Keratinocyte (primary cell): ENCODE measurements around the gene HMCES. TPM values are rescaled to one million over a fixed set of nuclear protein-coding genes. Genes with fewer than 3 reads are reported as not detected.

Source experiments
- DNase-seq: peaks from one replicate; pipeline ENCODE4 v3.0.0-alpha.2; 2011; ENCODE audit warnings: low read depth, missing footprints, low spot score
- FAIRE-seq: peaks from 2 replicates; lab custom pipeline; 2011; peaks lifted over from hg19 to GRCh38; lab: Jason Lieb, UNC
- H2AFZ ChIP-seq: 2 replicates; pipeline ENCODE4 v1.6.0; 2012; ENCODE audit warnings: low read length, control low read depth, inconsistent platforms; ENCODE audit not compliant: control insufficient read depth
- H3K27ac ChIP-seq: 2 replicates; pipeline ENCODE4 v1.5.1; 2011; ENCODE audit warnings: low read length; ENCODE audit not compliant: control insufficient read depth, insufficient read depth
- H3K27me3 ChIP-seq: 3 replicates; pipeline ENCODE4 v1.6.0; 2011; ENCODE audit warnings: low read length; ENCODE audit not compliant: control insufficient read depth, insufficient read depth; ENCODE audit errors: extremely low read depth
- H3K36me3 ChIP-seq, 2 experiments: 2 replicates in 1 of 2; 3 replicates in 1 of 2; pipeline ENCODE4 v1.5.1; 2011; ENCODE audit warnings: low read length in 2 of 2, mild to moderate bottlenecking in 1 of 2; ENCODE audit not compliant: control insufficient read depth in 2 of 2, insufficient read depth in 2 of 2; ENCODE audit errors: extremely low read depth in 1 of 2
- H3K4me1 ChIP-seq: 3 replicates; pipeline ENCODE4 v1.5.1; 2011; ENCODE audit warnings: low read length; ENCODE audit not compliant: control insufficient read depth, insufficient read depth; ENCODE audit errors: extremely low read depth
- H3K4me2 ChIP-seq: 3 replicates; pipeline ENCODE4 v1.6.0; 2011; ENCODE audit warnings: low read depth, low read length; ENCODE audit not compliant: control insufficient read depth, insufficient read depth; ENCODE audit errors: extremely low read depth
- H3K4me3 ChIP-seq, 3 experiments: fragments of 200-600 bp in 1 of 3; sonication (generic) in 1 of 3; 2 replicates in 2 of 3; 3 replicates in 1 of 3; pipeline ENCODE4 v1.5.1; 2011 to 2016; ENCODE audit warnings: low read length in 3 of 3, mild to moderate bottlenecking in 3 of 3, control low read depth in 2 of 3, inconsistent platforms in 1 of 3, low read depth in 1 of 3, mixed read lengths in 1 of 3, mixed run types in 1 of 3, moderate library complexity in 1 of 3; ENCODE audit not compliant: control insufficient read depth in 2 of 3, insufficient read depth in 2 of 3; ENCODE audit errors: extremely low read depth in 1 of 3
- H3K79me2 ChIP-seq: 2 replicates; pipeline ENCODE4 v1.6.0; 2012; ENCODE audit warnings: low read length; ENCODE audit not compliant: control insufficient read depth, insufficient read depth
- H3K9ac ChIP-seq: 3 replicates; pipeline ENCODE4 v1.6.0; 2011; ENCODE audit warnings: low read length; ENCODE audit not compliant: control insufficient read depth, insufficient read depth; ENCODE audit errors: extremely low read depth
- H3K9me1 ChIP-seq: 3 replicates; pipeline ENCODE4 v1.6.0; 2011; ENCODE audit warnings: low read length; ENCODE audit not compliant: control insufficient read depth, insufficient read depth; ENCODE audit errors: extremely low read depth
- H3K9me3 ChIP-seq: 2 replicates; pipeline ENCODE4 v1.5.1; 2012; ENCODE audit warnings: low read depth, low read length; ENCODE audit not compliant: control insufficient read depth
- H4K20me1 ChIP-seq: 3 replicates; pipeline ENCODE4 v1.6.0; 2011; ENCODE audit warnings: low read length; ENCODE audit not compliant: control insufficient read depth, insufficient read depth; ENCODE audit errors: extremely low read depth
- EZH2 ChIP-seq: IDR thresholded peaks from one replicate; pipeline ENCODE4 v1.6.1; 2012; ENCODE audit warnings: inconsistent platforms, mild to moderate bottlenecking, low read length, moderate library complexity
- dilution Hi-C: fragments of 300-500 bp; cut with MboI; formaldehyde crosslinking; loops from one replicate; pipeline ENCODE4 v1.7.0; 2020; ENCODE audit warnings: low sequenced_read_pairs; ENCODE audit not compliant: extremely low pct_ligation_motif_present
- polyA plus RNA-seq, 5 experiments: library from polyadenylated mRNA; depleted of rRNA in 3 of 5; stranded (reverse) in 3 of 5; stranded (forward) in 1 of 5; unstranded in 1 of 5; fragments of >200 nt; gene quantifications; 1 replicate in 1 of 5; 2 replicates in 3 of 5; 3 replicates in 1 of 5; pipeline versions ENCODE4 v1.2.1 to v1.2.3, GENCODE V29; 2011 to 2012; ENCODE audit warnings: missing spikeins in 2 of 5, low read depth in 1 of 5, low replicate concordance in 1 of 5
- TF ChIP-seq, protein P1 (sequence below), 3 experiments: IDR thresholded peaks in 1 of 3; conservative IDR thresholded peaks in 1 of 3; optimal IDR thresholded peaks in 1 of 3; 2 replicates in 2 of 3; 3 replicates in 1 of 3; pipeline versions ENCODE3 to v1.5.1; 2011; ENCODE audit warnings: low read length in 3 of 3, mild to moderate bottlenecking in 3 of 3, moderate library complexity in 2 of 3, control low read depth in 1 of 3, inconsistent platforms in 1 of 3; ENCODE audit not compliant: insufficient read depth in 2 of 3; ENCODE audit errors: extremely low read depth in 1 of 3

Gene HMCES
- polyA plus RNA-seq, 1 donor (not counting 4 experiments of a cell fraction or from before 2014, with no cell fraction given): 54.6 TPM

DNA sequence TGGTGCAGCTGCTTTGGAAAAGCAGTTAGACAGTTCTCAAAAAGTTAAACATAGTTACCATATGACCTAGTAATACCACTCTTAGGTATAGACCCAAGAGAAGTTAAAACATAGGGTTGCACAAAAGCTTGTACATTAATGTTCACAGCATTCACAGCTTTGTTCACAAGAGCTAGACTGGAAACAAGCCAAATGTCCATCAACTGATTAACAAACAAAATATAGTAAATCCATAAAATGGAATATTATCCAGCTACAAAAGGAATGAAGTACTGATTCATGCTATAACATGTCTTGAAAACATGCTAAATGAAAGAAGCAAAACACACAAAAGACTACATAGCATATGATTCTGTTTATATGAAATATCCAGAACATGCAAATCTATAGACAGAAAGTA is 32.0 kb upstream of the HMCES start:
- TF ChIP-seq EZH2: no peak
- TF ChIP-seq, protein P1, sequence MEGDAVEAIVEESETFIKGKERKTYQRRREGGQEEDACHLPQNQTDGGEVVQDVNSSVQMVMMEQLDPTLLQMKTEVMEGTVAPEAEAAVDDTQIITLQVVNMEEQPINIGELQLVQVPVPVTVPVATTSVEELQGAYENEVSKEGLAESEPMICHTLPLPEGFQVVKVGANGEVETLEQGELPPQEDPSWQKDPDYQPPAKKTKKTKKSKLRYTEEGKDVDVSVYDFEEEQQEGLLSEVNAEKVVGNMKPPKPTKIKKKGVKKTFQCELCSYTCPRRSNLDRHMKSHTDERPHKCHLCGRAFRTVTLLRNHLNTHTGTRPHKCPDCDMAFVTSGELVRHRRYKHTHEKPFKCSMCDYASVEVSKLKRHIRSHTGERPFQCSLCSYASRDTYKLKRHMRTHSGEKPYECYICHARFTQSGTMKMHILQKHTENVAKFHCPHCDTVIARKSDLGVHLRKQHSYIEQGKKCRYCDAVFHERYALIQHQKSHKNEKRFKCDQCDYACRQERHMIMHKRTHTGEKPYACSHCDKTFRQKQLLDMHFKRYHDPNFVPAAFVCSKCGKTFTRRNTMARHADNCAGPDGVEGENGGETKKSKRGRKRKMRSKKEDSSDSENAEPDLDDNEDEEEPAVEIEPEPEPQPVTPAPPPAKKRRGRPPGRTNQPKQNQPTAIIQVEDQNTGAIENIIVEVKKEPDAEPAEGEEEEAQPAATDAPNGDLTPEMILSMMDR (optimal IDR thresholded peaks at IDR 0.05 in 1 of 3, IDR thresholded peaks at IDR 0.05 in 1 of 3, conservative IDR thresholded peaks at IDR 0.05 in 1 of 3; ENCODE audit: extremely low read depth in 1 of 3, insufficient read depth in 2 of 3, low read length in 3 of 3): no peak
- FAIRE-seq (no peak), DNase-seq (no peak)
- H3K9ac ChIP-seq: no peak overlapping the region
- peaks cover 23% of the 10 kb centered on the region for H3K4me1 ChIP-seq
- H3K36me3 ChIP-seq: no peaks in the 10 kb centered on the region
- H3K4me3 ChIP-seq: no peak overlapping the region
- H3K9me3 ChIP-seq: no peaks in the 10 kb centered on the region
- dilution Hi-C loops: no loop called here
- H3K4me2 ChIP-seq: no peak overlapping the region
- H3K9me1 ChIP-seq: no peaks in the 10 kb centered on the region
- H4K20me1 ChIP-seq: no peaks in the 10 kb centered on the region
- no peaks in the 10 kb centered on the region for H3K27me3 ChIP-seq
- no peak overlapping the region for H3K27ac ChIP-seq
- peaks cover 29% of the 10 kb centered on the region for H3K79me2 ChIP-seq
- H2AFZ ChIP-seq: no peak overlapping the region

DNA sequence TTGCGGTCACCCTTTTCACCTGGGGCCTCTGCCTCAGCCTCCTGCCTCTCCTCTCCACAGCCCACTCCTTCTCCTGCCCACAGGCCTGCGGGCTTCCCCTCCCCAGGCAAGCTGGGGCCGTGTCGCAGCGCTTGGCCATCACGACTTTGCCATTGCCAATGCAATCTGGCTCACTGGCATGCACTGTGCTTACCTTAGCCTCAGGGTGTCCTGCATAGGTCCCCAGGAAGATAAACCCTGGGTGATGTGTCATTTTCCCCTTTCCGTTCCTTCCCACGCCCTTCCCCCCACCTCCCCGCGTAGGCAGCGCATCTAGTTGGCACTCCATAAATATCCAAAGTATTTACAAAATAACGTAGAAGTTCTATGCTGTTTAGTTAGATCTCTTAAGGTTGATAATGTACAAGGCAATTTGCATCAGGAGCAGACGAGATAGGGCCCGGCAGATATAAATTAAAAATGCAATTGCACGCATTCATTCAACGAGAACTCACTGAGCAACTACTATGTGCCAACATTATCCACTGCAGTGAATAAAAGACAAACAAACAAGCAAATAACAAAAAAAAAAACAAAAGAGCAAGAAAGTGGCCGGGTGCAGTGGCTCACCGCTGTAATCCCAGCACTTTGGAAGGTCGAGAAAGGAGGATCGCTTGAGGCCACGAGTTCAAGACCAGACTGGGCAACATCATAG is 30.2 kb upstream of the HMCES start:
- Histone ChIP-seq H3K4me1 (peaks cover 23% of the 10 kb centered on the region), H2AFZ (peak overlapping the region; percentile 100), H3K27me3 (no peaks in the 10 kb centered on the region), H3K79me2 (peaks cover 43% of the 10 kb centered on the region), H3K36me3 (peaks cover 10 to 17% of the 10 kb centered on the region in 2 experiments), H3K9me1 (no peaks in the 10 kb centered on the region), H4K20me1 (no peaks in the 10 kb centered on the region), H3K4me2 (peak overlapping the region; percentile 92), H3K4me3 (peak overlapping the region; percentile 84 to 100 (median 96)), H3K9me3 (no peaks in the 10 kb centered on the region), H3K9ac (peak overlapping the region; percentile 99), H3K27ac (peak overlapping the region; percentile 98)
- TF ChIP-seq, protein P1 (optimal IDR thresholded peaks at IDR 0.05 in 1 of 3, IDR thresholded peaks at IDR 0.05 in 1 of 3, conservative IDR thresholded peaks at IDR 0.05 in 1 of 3; ENCODE audit: extremely low read depth in 1 of 3, insufficient read depth in 2 of 3, low read length in 3 of 3): no peak
- no peak for TF ChIP-seq EZH2
- dilution Hi-C loops: no loop called here
- no peak for DNase-seq
- FAIRE-seq: no peak
